ENCODE data around the gene C19orf81. TPM values are rescaled to one million over a fixed set of nuclear protein-coding genes. Genes with fewer than 3 reads are reported as not detected.

C19orf81 gene
- total RNA-seq, 1 experiment from 2014 or later: 0.41 TPM

DNA sequence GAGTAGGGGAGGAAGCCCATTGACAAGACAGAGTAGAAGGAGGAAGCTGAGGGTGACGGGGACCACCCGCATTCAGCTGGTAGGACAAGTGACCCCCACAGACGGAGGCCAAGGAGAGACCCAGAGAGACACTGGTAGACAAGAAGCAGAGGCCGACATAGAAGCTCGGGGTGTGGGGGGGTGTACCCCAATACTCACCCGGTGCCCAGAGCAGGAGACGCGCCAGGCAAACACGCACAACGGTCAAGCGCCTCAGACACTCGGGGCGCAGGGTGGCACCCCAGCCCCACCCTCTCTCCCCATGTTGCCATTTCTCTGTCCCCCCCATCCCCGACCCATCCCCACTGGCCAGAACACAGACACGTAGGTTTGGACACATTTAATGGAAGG lies 46.8 kb downstream of the C19orf81 start:
- Histone ChIP-seq H3K4me1 (no peaks in the 10 kb centered on the region), H3K27me3 (replicated peaks; ENCODE audit: control insufficient read depth, insufficient read depth, low read length) (0 out of 2 replicates have a peak, but pooled peaks cover 1% of the 10 kb centered on the region), H3K4me3 (ENCODE audit: low read depth, low read length) (no peak overlapping the region), H3K9me3 (no peaks in the 10 kb centered on the region), H3K36me3 (ENCODE audit: control insufficient read depth, insufficient read depth, low read length) (no peaks in the 10 kb centered on the region)
- DNase-seq: no peak
- Mint-ChIP-seq H3K27ac (ENCODE audit: unreplicated experiment) (no peak overlapping the region), H3K27me3 (ENCODE audit: insufficient read depth, unreplicated experiment) (peaks cover 31% of the 10 kb centered on the region), H3K4me3 (ENCODE audit: unreplicated experiment) (no peak overlapping the region), H3K9me3 (ENCODE audit: unreplicated experiment) (no peaks in the 10 kb centered on the region), H3K36me3 (ENCODE audit: insufficient read depth, unreplicated experiment) (no peaks in the 10 kb centered on the region), H3K4me1 (ENCODE audit: low read depth, unreplicated experiment) (no peaks in the 10 kb centered on the region)
- CTCF ChIA-PET: interaction anchor here (0.8 kb wide), 1 partner anchor 10 kb away, joined by 4 read pairs; no protein-coding TSS in a partner anchor
- POLR2A ChIA-PET: no interaction called here
- intact Hi-C loops (cut with micrococcal nuclease; ENCODE audit: unreplicated experiment): no loop called here
- no TSS peak for BruUV-seq (replicated peaks)
- TF ChIP-seq, protein P1, sequence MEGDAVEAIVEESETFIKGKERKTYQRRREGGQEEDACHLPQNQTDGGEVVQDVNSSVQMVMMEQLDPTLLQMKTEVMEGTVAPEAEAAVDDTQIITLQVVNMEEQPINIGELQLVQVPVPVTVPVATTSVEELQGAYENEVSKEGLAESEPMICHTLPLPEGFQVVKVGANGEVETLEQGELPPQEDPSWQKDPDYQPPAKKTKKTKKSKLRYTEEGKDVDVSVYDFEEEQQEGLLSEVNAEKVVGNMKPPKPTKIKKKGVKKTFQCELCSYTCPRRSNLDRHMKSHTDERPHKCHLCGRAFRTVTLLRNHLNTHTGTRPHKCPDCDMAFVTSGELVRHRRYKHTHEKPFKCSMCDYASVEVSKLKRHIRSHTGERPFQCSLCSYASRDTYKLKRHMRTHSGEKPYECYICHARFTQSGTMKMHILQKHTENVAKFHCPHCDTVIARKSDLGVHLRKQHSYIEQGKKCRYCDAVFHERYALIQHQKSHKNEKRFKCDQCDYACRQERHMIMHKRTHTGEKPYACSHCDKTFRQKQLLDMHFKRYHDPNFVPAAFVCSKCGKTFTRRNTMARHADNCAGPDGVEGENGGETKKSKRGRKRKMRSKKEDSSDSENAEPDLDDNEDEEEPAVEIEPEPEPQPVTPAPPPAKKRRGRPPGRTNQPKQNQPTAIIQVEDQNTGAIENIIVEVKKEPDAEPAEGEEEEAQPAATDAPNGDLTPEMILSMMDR (IDR thresholded peaks at IDR 0.05; ENCODE audit: insufficient read depth in 1 of 2, low read depth in 1 of 2, low read length in 1 of 2, severe bottlenecking in 1 of 2, unreplicated experiment in 1 of 2): no peak

DNA sequence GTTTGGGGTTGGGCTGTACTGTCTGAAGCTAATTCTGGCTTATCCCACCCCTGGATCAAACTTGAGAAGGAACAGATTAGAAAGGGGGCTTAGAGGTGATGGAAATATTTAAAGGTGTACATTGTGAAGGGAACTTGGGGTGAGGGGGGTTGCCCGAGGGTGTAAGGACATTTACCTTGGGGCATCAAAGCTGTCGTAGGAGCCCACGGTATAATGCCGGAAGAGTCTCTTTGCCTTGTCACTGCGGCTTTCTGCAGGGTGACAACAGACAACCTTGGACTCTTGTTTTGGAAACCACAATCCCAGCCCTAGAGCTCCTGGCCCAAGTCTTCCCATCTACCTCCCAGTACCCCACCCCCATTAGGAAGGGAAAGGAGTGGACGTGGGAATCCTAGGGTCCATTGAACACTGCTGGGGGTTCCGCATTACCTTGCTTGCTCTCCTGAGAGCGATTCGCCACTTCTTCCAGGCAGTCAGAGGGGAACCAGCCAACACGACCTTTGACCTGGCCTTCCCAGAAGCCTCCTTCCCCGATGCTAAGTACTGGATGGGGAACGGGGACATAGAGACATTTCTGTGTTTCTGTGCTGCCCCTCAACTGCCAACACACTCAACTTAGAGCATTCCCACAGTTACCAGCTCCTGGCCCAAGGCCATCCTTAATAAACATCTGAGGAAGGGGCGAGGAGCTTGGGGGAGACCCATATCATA lies 48.3 kb downstream of the C19orf81 start:
- Histone ChIP-seq H3K36me3 (ENCODE audit: control insufficient read depth, insufficient read depth, low read length) (no peaks in the 10 kb centered on the region), H3K4me3 (ENCODE audit: low read depth, low read length) (no peak overlapping the region), H3K9me3 (no peaks in the 10 kb centered on the region), H3K4me1 (no peaks in the 10 kb centered on the region), H3K27me3 (replicated peaks; ENCODE audit: control insufficient read depth, insufficient read depth, low read length) (peaks cover 3% of the 10 kb centered on the region)
- H3K4me3 Mint-ChIP-seq (ENCODE audit: unreplicated experiment): no peak overlapping the region
- no peaks in the 10 kb centered on the region for H3K36me3 Mint-ChIP-seq (ENCODE audit: insufficient read depth, unreplicated experiment)
- no peak for DNase-seq
- intact Hi-C loops (cut with micrococcal nuclease; ENCODE audit: unreplicated experiment): no loop called here
- peaks cover 26% of the 10 kb centered on the region for H3K27me3 Mint-ChIP-seq (ENCODE audit: insufficient read depth, unreplicated experiment)
- H3K27ac Mint-ChIP-seq (ENCODE audit: unreplicated experiment): no peak overlapping the region
- ChIA-PET CTCF (interaction anchor here (0.5 to 1.1 kb wide), 2 partner anchors 24 to 91 kb away, joined by 4 to 8 read pairs; no protein-coding TSS in a partner anchor), POLR2A (no interaction called here)
- BruUV-seq (replicated peaks): no TSS peak
- H3K4me1 Mint-ChIP-seq (ENCODE audit: low read depth, unreplicated experiment): no peaks in the 10 kb centered on the region
- TF ChIP-seq, protein P1 (IDR thresholded peaks at IDR 0.05; ENCODE audit: insufficient read depth in 1 of 2, low read depth in 1 of 2, low read length in 1 of 2, severe bottlenecking in 1 of 2, unreplicated experiment in 1 of 2): no peak
- H3K9me3 Mint-ChIP-seq (ENCODE audit: unreplicated experiment): no peaks in the 10 kb centered on the region

DNA sequence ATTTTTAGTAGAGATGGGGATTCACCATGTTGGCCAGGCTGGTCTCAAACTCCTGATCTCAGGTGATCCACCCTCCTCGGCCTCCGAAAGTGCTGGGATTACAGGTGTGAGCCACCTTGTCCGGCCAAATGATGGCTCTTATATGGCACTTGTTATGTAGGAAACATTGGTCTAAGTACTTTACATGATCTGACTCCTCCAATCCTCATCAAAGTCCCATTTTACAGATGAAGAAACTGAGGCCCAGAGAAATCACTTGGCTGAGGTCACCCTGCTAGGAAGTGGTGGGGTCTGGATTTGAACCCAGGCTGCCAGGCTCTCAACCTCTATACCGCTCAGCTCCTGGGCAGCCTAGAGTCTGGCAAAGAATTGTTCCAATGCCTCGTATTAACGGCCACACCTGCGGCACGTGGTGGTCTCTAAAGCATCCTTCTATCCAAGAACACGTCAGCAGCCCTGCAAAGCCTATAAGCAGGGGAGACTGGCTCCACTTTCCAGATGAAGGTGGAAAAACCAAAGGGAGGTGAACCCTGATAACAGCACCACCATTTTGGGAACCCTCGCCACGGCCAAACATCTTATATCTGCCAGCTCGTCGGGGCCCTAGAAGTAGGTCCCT lies 52.2 kb downstream of the C19orf81 start:
- no TSS peak for BruUV-seq (replicated peaks)
- H3K36me3 Mint-ChIP-seq (ENCODE audit: insufficient read depth, unreplicated experiment): no peaks in the 10 kb centered on the region
- peaks cover 3% of the 10 kb centered on the region for H3K27me3 ChIP-seq (replicated peaks; ENCODE audit: control insufficient read depth, insufficient read depth, low read length)
- CTCF ChIA-PET: no interaction called here
- no peaks in the 10 kb centered on the region for H3K4me1 ChIP-seq
- no peaks in the 10 kb centered on the region for H3K36me3 ChIP-seq (ENCODE audit: control insufficient read depth, insufficient read depth, low read length)
- H3K4me3 ChIP-seq (ENCODE audit: low read depth, low read length): no peak overlapping the region
- TF ChIP-seq, protein P1 (IDR thresholded peaks at IDR 0.05; ENCODE audit: insufficient read depth in 1 of 2, low read depth in 1 of 2, low read length in 1 of 2, severe bottlenecking in 1 of 2, unreplicated experiment in 1 of 2): no peak
- peaks cover 27% of the 10 kb centered on the region for H3K27me3 Mint-ChIP-seq (ENCODE audit: insufficient read depth, unreplicated experiment)
- H3K4me3 Mint-ChIP-seq (ENCODE audit: unreplicated experiment): no peak overlapping the region
- peaks cover 7% of the 10 kb centered on the region for H3K4me1 Mint-ChIP-seq (ENCODE audit: low read depth, unreplicated experiment)
- POLR2A ChIA-PET: no interaction called here
- intact Hi-C loops (cut with micrococcal nuclease; ENCODE audit: unreplicated experiment): loop anchor here (10.0 kb wide), 2 partner anchors 167 to 347 kb away; no protein-coding TSS in a partner anchor
- no peak overlapping the region for H3K27ac Mint-ChIP-seq (ENCODE audit: unreplicated experiment)
- DNase-seq: no peak
- no peaks in the 10 kb centered on the region for H3K9me3 ChIP-seq
- no peaks in the 10 kb centered on the region for H3K9me3 Mint-ChIP-seq (ENCODE audit: unreplicated experiment)

Measured in Caco-2 (cell line).